ENCODE measurements around the gene GLRA2.

The GLRA2 gene

GRCh38 chrX:14717949-14718348 is 188.6 kb downstream of the GLRA2 start:
- H3K27me3 Mint-ChIP-seq, result no peaks in the 10 kb centered on the region
- no peaks in the 10 kb centered on the region for H3K36me3 Mint-ChIP-seq
- H3K27ac Mint-ChIP-seq, result no peak overlapping the region
- H3K4me1 Mint-ChIP-seq, result no peaks in the 10 kb centered on the region
- no peaks in the 10 kb centered on the region for H3K9me3 Mint-ChIP-seq
- no peak for ATAC-seq
- H3K4me3 Mint-ChIP-seq, result no peak overlapping the region

DNA sequence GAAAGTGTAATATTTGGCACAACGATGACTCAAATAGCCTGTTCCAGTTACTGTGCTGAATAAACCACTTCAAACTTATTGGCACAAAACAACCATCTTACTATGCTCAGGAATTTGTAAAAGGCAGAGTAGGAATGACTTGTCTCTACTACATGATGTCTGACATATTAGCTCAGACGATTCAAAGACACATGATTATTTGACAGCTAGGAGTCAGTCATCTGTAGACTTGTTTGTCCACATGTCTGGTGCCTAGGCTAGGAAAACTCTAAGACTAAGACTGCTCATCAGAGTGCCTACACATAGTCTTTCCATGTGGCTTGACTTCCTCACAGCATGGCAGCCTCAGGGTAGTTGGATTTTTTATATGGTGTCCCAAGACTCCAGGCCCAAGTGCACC is 189.1 kb downstream of the GLRA2 start:
- H3K4me1 Mint-ChIP-seq, result no peaks in the 10 kb centered on the region
- H3K4me3 Mint-ChIP-seq, result no peak overlapping the region
- H3K27ac Mint-ChIP-seq, result no peak overlapping the region
- H3K36me3 Mint-ChIP-seq, result no peaks in the 10 kb centered on the region
- no peak for ATAC-seq
- no peaks in the 10 kb centered on the region for H3K27me3 Mint-ChIP-seq
- H3K9me3 Mint-ChIP-seq, result no peaks in the 10 kb centered on the region

DNA sequence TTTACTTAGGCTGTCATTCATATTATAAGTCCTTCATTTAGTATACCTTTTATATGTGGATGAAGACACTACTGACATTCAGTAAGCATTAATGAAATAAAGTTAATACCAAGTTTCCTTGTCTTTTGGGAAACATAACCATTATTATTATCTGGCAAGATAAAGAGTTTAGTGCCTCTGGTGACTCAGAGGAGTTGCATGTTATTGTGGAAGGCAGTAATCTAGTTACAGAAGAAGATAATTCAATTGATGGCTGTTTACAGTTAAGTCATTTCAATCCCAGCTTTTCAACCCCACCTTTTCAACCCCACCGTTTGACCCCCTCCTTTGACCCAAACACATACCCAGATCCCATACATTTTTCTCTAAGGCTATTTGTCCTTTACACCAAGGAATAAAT is 199.7 kb downstream of the GLRA2 start:
- ATAC-seq, result no peak
- no peak overlapping the region for H3K27ac Mint-ChIP-seq
- H3K27me3 Mint-ChIP-seq, result no peaks in the 10 kb centered on the region
- H3K4me1 Mint-ChIP-seq, result no peaks in the 10 kb centered on the region
- no peaks in the 10 kb centered on the region for H3K9me3 Mint-ChIP-seq
- no peaks in the 10 kb centered on the region for H3K36me3 Mint-ChIP-seq
- H3K4me3 Mint-ChIP-seq, result no peak overlapping the region

- Mint-ChIP-seq H3K4me3 (no peak overlapping the region), H3K27me3 (no peaks in the 10 kb centered on the region)
- ATAC-seq, result no peak
Observed at GRCh38 chrX:14738643-14739042, 209.3 kb downstream of the GLRA2 start.

GRCh38 chrX:14753441-14753840 is 224.1 kb downstream of the GLRA2 start:
- H3K27me3 Mint-ChIP-seq, result no peaks in the 10 kb centered on the region
- H3K27ac Mint-ChIP-seq, result no peak overlapping the region
- no peaks in the 10 kb centered on the region for H3K36me3 Mint-ChIP-seq
- H3K4me1 Mint-ChIP-seq, result no peaks in the 10 kb centered on the region
- no peak for ATAC-seq
- no peaks in the 10 kb centered on the region for H3K9me3 Mint-ChIP-seq
- no peak overlapping the region for H3K4me3 Mint-ChIP-seq

More at GRCh38 chrX:14738643-14739042, 209.3 kb downstream of the GLRA2 start:
- H3K36me3 Mint-ChIP-seq, result peaks cover 6% of the 10 kb centered on the region
- peaks cover 3% of the 10 kb centered on the region for H3K9me3 Mint-ChIP-seq
- no peaks in the 10 kb centered on the region for H3K4me1 Mint-ChIP-seq
- H3K27ac Mint-ChIP-seq, result no peak overlapping the region

DNA sequence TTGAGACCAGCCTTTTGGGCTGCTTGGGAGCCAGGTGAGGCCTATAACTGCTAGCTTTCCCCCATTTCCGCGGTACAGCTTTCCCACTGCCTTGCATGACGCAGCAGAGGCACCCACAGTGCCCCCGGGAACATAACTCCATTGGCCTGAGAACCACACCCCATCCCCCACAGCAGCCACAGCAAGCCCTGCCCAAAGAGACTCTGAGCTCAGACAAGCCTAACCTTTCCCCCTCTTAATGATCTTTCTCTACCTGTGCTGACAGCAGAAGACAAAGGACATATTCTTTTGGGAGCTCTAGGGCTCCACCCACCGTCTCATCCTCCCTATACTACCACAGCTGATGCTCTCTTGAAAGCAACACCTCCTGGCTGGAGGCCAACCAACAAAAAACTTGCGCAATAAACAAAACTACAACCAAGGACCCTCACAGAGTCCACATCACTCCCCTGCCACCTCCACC is 228.7 kb downstream of the GLRA2 start:
- no peak overlapping the region for H3K4me3 Mint-ChIP-seq
- no peak overlapping the region for H3K27ac Mint-ChIP-seq
- no peaks in the 10 kb centered on the region for H3K27me3 Mint-ChIP-seq
- H3K4me1 Mint-ChIP-seq, result no peaks in the 10 kb centered on the region
- H3K9me3 Mint-ChIP-seq, result peaks cover 2% of the 10 kb centered on the region
- no peak for ATAC-seq
- no peaks in the 10 kb centered on the region for H3K36me3 Mint-ChIP-seq

GRCh38 chrX:14775416-14775815 is 246.1 kb downstream of the GLRA2 start:
- Mint-ChIP-seq H3K36me3 (no peaks in the 10 kb centered on the region), H3K4me3 (no peak overlapping the region), H3K27me3 (no peaks in the 10 kb centered on the region), H3K4me1 (no peaks in the 10 kb centered on the region), H3K27ac (no peak overlapping the region), H3K9me3 (peaks cover 2% of the 10 kb centered on the region)
- ATAC-seq, result no peak

DNA sequence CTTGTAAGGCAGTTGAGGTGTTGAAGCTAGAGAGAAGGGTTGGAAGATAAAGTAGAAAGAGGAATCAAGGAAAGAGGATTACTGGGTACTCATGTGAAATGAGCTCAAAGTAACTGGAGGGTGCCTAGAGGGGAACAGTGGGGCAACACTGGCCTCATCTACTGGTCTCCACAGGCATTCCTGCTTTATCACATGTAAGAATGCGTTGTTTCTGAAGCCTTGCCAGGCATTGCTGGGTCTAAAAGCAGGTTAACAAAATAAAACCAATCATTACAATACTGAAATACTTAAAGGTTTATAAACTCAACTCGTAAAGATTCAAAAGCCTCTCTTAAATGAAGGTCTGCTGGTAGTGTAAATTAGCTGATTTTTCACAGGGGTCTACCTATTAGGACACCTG is 247.6 kb downstream of the GLRA2 start:
- H3K9me3 Mint-ChIP-seq, result no peaks in the 10 kb centered on the region
- no peaks in the 10 kb centered on the region for H3K4me1 Mint-ChIP-seq
- ATAC-seq, result no peak
- H3K4me3 Mint-ChIP-seq, result no peak overlapping the region
- H3K27ac Mint-ChIP-seq, result no peak overlapping the region
- H3K27me3 Mint-ChIP-seq, result no peaks in the 10 kb centered on the region
- no peaks in the 10 kb centered on the region for H3K36me3 Mint-ChIP-seq

GRCh38 chrX:14777525-14777924 is 248.2 kb downstream of the GLRA2 start:
- Mint-ChIP-seq H3K4me3 (no peak overlapping the region), H3K36me3 (no peaks in the 10 kb centered on the region), H3K27ac (no peak overlapping the region), H3K9me3 (no peaks in the 10 kb centered on the region), H3K4me1 (no peaks in the 10 kb centered on the region), H3K27me3 (no peaks in the 10 kb centered on the region)
- ATAC-seq, result no peak

- no peaks in the 10 kb centered on the region for H3K9me3 Mint-ChIP-seq
- H3K27ac Mint-ChIP-seq, result no peak overlapping the region
- H3K4me1 Mint-ChIP-seq, result no peaks in the 10 kb centered on the region
- no peak overlapping the region for H3K4me3 Mint-ChIP-seq
- H3K27me3 Mint-ChIP-seq, result no peaks in the 10 kb centered on the region
- H3K36me3 Mint-ChIP-seq, result no peaks in the 10 kb centered on the region
- no peak for ATAC-seq
Observed at GRCh38 chrX:14779580-14779979, 250.2 kb downstream of the GLRA2 start.

Measured in stimulated activated memory B cell treated with anti-CD40 and anti-IgM and Interleukin-4, amounts not matched to agents 10 μg/mL and 1 μg/mL and 100 μg/mL, for 72 hours (primary cell).